ENCODE data around the gene KIAA0753.

The KIAA0753 gene

GRCh38 chr17:6570731-6571451, 69.6 kb downstream of the KIAA0753 start:
- DNase-seq (ENCODE audit: low read depth in 2 of 2), result no peak

GRCh38 chr17:6569370-6570285, 70.9 kb downstream of the KIAA0753 start:
- DNase-seq (ENCODE audit: low read depth in 2 of 2), result no peak

GRCh38 chr17:6568184-6568758, 72.2 kb downstream of the KIAA0753 start:
- no peak for DNase-seq (ENCODE audit: low read depth in 2 of 2)

GRCh38 chr17:6567528-6568183, 72.9 kb downstream of the KIAA0753 start:
- no peak for DNase-seq (ENCODE audit: low read depth in 2 of 2)

GRCh38 chr17:6561446-6561845, 79.1 kb downstream of the KIAA0753 start:
- no peak for DNase-seq (ENCODE audit: low read depth in 2 of 2)

- DNase-seq (ENCODE audit: low read depth in 2 of 2), result no peak
Observed at GRCh38 chr17:6560496-6560895, 80.0 kb downstream of the KIAA0753 start.

- no peak for DNase-seq (ENCODE audit: low read depth in 2 of 2)
Observed at GRCh38 chr17:6559753-6560215, 80.7 kb downstream of the KIAA0753 start.

GRCh38 chr17:6558932-6559752, 81.4 kb downstream of the KIAA0753 start:
- no peak for DNase-seq (ENCODE audit: low read depth in 2 of 2)

- no peak for DNase-seq (ENCODE audit: low read depth in 2 of 2)
Observed at GRCh38 chr17:6558276-6558675, 82.2 kb downstream of the KIAA0753 start.

- DNase-seq (ENCODE audit: low read depth in 2 of 2), result no peak
Observed at GRCh38 chr17:6557040-6557438, 83.5 kb downstream of the KIAA0753 start.

- no peak for DNase-seq (ENCODE audit: low read depth in 2 of 2)
Observed at GRCh38 chr17:6556121-6557039, 84.1 kb downstream of the KIAA0753 start, which contains the start of gene PITPNM3. PITPNM3 (minus strand) TSS chr17:6556555; CDS start chr17:6556406, 149 bp downstream.

GRCh38 chr17:6555331-6556120, 85.0 kb downstream of the KIAA0753 start:
- no peak for DNase-seq (ENCODE audit: low read depth in 2 of 2)

GRCh38 chr17:6554871-6555330, 85.6 kb downstream of the KIAA0753 start:
- no peak for DNase-seq (ENCODE audit: low read depth in 2 of 2)

- DNase-seq (ENCODE audit: low read depth in 2 of 2), result no peak
Observed at GRCh38 chr17:6554342-6554741, 86.2 kb downstream of the KIAA0753 start.

GRCh38 chr17:6551869-6552531, 88.5 kb downstream of the KIAA0753 start:
- DNase-seq (ENCODE audit: low read depth in 2 of 2), result no peak

GRCh38 chr17:6551356-6551755, 89.2 kb downstream of the KIAA0753 start:
- DNase-seq (ENCODE audit: low read depth in 2 of 2), result no peak

- no peak for DNase-seq (ENCODE audit: low read depth in 2 of 2)
Observed at GRCh38 chr17:6549384-6550036, 91.0 kb downstream of the KIAA0753 start.
